Endothelial cell of umbilical vein (primary cell): ENCODE measurements around the gene ATP6V1F. TPM values are rescaled to one million over a fixed set of nuclear protein-coding genes. Genes with fewer than 3 reads are reported as not detected.

ENCODE experiments used
- BruUV-seq: library from RNA; stranded (reverse); fragments of 400-500 nt; replicated peaks from 2 replicates; lab custom pipeline; 2021; lab: Mats Ljungman, UMichigan
- CTCF ChIA-PET: fragments of 300-600, 350-600 bp; sonication (Branson Sonifier 250); formaldehyde crosslinking; loops from one replicate; lab custom pipeline; 2021; ENCODE audit warnings: antibody characterized with exemption, inconsistent platforms; lab: Charles Lee
- POLR2A ChIA-PET: fragments of 300-600, 350-600 bp; sonication (Branson Sonifier 250); formaldehyde crosslinking; loops from one replicate; lab custom pipeline; 2021; ENCODE audit warnings: antibody characterized with exemption, inconsistent platforms; lab: Charles Lee
- DNase-seq: peaks from one replicate; pipeline ENCODE4 v3.0.0-alpha.2; 2011; ENCODE audit warnings: low read depth, low spot score
- FAIRE-seq: peaks from 2 replicates; lab custom pipeline; 2011; peaks lifted over from hg19 to GRCh38; lab: Jason Lieb, UNC
- H2AFZ ChIP-seq: 2 replicates; pipeline ENCODE4 v1.6.0; 2012; ENCODE audit warnings: low read depth, low read length, control low read depth, inconsistent platforms
- H3K27ac ChIP-seq: 2 replicates; pipeline ENCODE4 v1.5.1; 2011; ENCODE audit warnings: low read depth, mild to moderate bottlenecking, control low read depth, low read length, moderate library complexity; ENCODE audit not compliant: insufficient read depth
- H3K27me3 ChIP-seq, 2 experiments: 2 replicates each; pipeline versions ENCODE4 v1.6.0 to v1.6.1; 2011; ENCODE audit warnings: low read length in 2 of 2, mixed read lengths in 1 of 2; ENCODE audit not compliant: control insufficient read depth in 2 of 2, insufficient read depth in 2 of 2
- H3K36me3 ChIP-seq, 2 experiments: 2 replicates in 1 of 2; 3 replicates in 1 of 2; pipeline ENCODE4 v1.5.1; 2011; ENCODE audit warnings: low read length in 2 of 2, mild to moderate bottlenecking in 1 of 2, moderate library complexity in 1 of 2; ENCODE audit not compliant: control insufficient read depth in 2 of 2, insufficient read depth in 2 of 2; ENCODE audit errors: extremely low read depth in 1 of 2
- H3K4me1 ChIP-seq: 3 replicates; pipeline ENCODE4 v1.5.1; 2011; ENCODE audit warnings: mild to moderate bottlenecking, low read length; ENCODE audit not compliant: control insufficient read depth, insufficient read depth; ENCODE audit errors: extremely low read depth
- H3K4me2 ChIP-seq: 2 replicates; pipeline ENCODE4 v1.6.1; 2011; ENCODE audit warnings: low read length, control low read depth, mixed read lengths; ENCODE audit not compliant: insufficient read depth
- H3K4me3 ChIP-seq, 3 experiments: fragments of 200-600 bp in 1 of 3; sonication (generic), shearing (Covaris generic) in 1 of 3; replicated peaks in 1 of 3; 2 replicates each; pipeline ENCODE4 v1.5.1; 2011 to 2016; ENCODE audit warnings: control low read depth in 3 of 3, low read length in 3 of 3, mild to moderate bottlenecking in 2 of 3, inconsistent platforms in 1 of 3, low read depth in 1 of 3, moderate library complexity in 1 of 3; ENCODE audit not compliant: insufficient read depth in 1 of 3
- H3K79me2 ChIP-seq: 2 replicates; pipeline ENCODE4 v1.6.0; 2012; ENCODE audit warnings: low read length, inconsistent platforms; ENCODE audit not compliant: control insufficient read depth, insufficient read depth
- H3K9ac ChIP-seq: replicated peaks from 2 replicates; pipeline ENCODE3; 2011; ENCODE audit warnings: low read length, control low read depth; ENCODE audit not compliant: insufficient read depth; ENCODE audit errors: extremely low read depth
- H3K9me1 ChIP-seq: replicated peaks from 3 replicates; pipeline ENCODE4 v1.6.0; 2011; ENCODE audit warnings: mild to moderate bottlenecking, low read length; ENCODE audit not compliant: control insufficient read depth, insufficient read depth; ENCODE audit errors: extremely low read depth
- H3K9me3 ChIP-seq: replicated peaks from 2 replicates; pipeline ENCODE4 v1.5.1; 2012; ENCODE audit warnings: low read length, inconsistent platforms; ENCODE audit not compliant: control insufficient read depth, insufficient read depth
- H4K20me1 ChIP-seq: replicated peaks from 2 replicates; pipeline ENCODE3; 2011; ENCODE audit warnings: mild to moderate bottlenecking, low read length; ENCODE audit not compliant: control insufficient read depth, insufficient read depth; ENCODE audit errors: extremely low read depth
- JUN ChIP-seq: IDR thresholded peaks from 2 replicates; pipeline ENCODE4 v1.6.1; 2011; ENCODE audit warnings: borderline replicate concordance, low read depth; ENCODE audit not compliant: insufficient read length, insufficient read depth
- dilution Hi-C: fragments of 300-500 bp; cut with MboI; formaldehyde crosslinking; loops from one replicate; pipeline ENCODE4 v1.15.0; 2019; ENCODE audit warnings: low sequenced_read_pairs; ENCODE audit not compliant: extremely low pct_ligation_motif_present
- intact Hi-C: fragments of 100-400 bp; cut with micrococcal nuclease; formaldehyde crosslinking; loops from one replicate; pipeline ENCODE4 v1.10.0; 2022
- polyA plus RNA-seq, 4 experiments: library from polyadenylated mRNA; depleted of rRNA in 3 of 4; stranded (reverse) in 3 of 4; unstranded in 1 of 4; fragments of >200 nt; gene quantifications; 2 replicates each; pipeline versions ENCODE4 v1.2.1 to v1.2.3, GENCODE V29; 2011 to 2012; ENCODE audit warnings: missing spikeins in 1 of 4
- total RNA-seq: library from RNA; stranded (reverse); gene quantifications from 2 replicates; pipeline ENCODE4 v1.2.3, GENCODE V29; 2021
- TF ChIP-seq, protein P1 (sequence below), 2 donors: IDR thresholded peaks; 1 replicate in 1 of 2; 2 replicates in 1 of 2; pipeline ENCODE4 v1.5.1; 2011; ENCODE audit warnings: low read length in 2 of 2, mild to moderate bottlenecking in 2 of 2, moderate library complexity in 2 of 2, control low read depth in 1 of 2, inconsistent platforms in 1 of 2, low read depth in 1 of 2; ENCODE audit not compliant: insufficient read depth in 1 of 2; ENCODE audit errors: extremely low read depth in 1 of 2

Gene ATP6V1F
- total and polyA plus RNA-seq, 2 donors (not counting 3 experiments of a cell fraction or from before 2014, with no cell fraction given) = 156 to 360 TPM

DNA sequence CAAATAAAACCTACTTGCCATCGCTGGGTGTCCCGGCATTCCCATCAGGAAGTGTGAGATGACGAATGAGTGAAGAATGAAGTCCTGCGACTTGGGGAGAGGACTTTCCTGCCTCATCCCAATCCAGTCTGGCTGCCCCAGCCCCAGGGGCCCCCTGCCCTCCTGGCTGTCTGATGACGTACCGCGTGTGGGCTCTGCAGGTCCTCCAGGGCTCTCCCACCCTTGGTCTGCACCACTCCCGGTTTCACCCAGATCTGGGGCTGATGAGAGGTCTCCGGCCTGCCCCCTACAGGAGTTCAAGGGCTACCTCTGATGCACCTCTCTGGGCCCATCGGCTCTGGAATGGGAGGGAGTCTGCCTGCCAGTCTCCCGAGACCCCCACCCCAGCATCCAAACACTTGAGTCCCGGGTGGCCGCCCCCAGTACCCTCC lies 9.8 kb downstream of the ATP6V1F start:
- BruUV-seq = no TSS peak
- no peaks in the 10 kb centered on the region for H3K9me1 ChIP-seq
- peaks cover 3% of the 10 kb centered on the region for H3K4me1 ChIP-seq
- CTCF ChIA-PET = interaction anchor here (0.7 to 1.6 kb wide), 3 partner anchors 9 to 199 kb away, joined by 3 to 7 read pairs (median 5); no protein-coding TSS in a partner anchor
- H3K27ac ChIP-seq = no peak overlapping the region
- H3K27me3 ChIP-seq = peaks cover 2 to 4% of the 10 kb centered on the region in 2 experiments
- dilution Hi-C loops = no loop called here
- TF ChIP-seq JUN = no peak
- TF ChIP-seq, protein P1, sequence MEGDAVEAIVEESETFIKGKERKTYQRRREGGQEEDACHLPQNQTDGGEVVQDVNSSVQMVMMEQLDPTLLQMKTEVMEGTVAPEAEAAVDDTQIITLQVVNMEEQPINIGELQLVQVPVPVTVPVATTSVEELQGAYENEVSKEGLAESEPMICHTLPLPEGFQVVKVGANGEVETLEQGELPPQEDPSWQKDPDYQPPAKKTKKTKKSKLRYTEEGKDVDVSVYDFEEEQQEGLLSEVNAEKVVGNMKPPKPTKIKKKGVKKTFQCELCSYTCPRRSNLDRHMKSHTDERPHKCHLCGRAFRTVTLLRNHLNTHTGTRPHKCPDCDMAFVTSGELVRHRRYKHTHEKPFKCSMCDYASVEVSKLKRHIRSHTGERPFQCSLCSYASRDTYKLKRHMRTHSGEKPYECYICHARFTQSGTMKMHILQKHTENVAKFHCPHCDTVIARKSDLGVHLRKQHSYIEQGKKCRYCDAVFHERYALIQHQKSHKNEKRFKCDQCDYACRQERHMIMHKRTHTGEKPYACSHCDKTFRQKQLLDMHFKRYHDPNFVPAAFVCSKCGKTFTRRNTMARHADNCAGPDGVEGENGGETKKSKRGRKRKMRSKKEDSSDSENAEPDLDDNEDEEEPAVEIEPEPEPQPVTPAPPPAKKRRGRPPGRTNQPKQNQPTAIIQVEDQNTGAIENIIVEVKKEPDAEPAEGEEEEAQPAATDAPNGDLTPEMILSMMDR (IDR thresholded peaks at IDR 0.05; ENCODE audit: extremely low read depth in 1 of 2, insufficient read depth in 1 of 2, low read depth in 1 of 2, low read length in 2 of 2) = peak in 1 of 2 donors; percentile 13
- no peaks in the 10 kb centered on the region for H4K20me1 ChIP-seq
- POLR2A ChIA-PET = no interaction called here
- no peak overlapping the region for H3K9ac ChIP-seq
- H3K9me3 ChIP-seq = no peaks in the 10 kb centered on the region
- no peak for FAIRE-seq
- no peaks in the 10 kb centered on the region for H3K79me2 ChIP-seq
- no peak for DNase-seq
- no peak overlapping the region for H3K4me3 ChIP-seq
- no peak overlapping the region for H2AFZ ChIP-seq
- H3K36me3 ChIP-seq = no peaks in the 10 kb centered on the region
- H3K4me2 ChIP-seq = no peak overlapping the region
- intact Hi-C loops = no loop called here

DNA sequence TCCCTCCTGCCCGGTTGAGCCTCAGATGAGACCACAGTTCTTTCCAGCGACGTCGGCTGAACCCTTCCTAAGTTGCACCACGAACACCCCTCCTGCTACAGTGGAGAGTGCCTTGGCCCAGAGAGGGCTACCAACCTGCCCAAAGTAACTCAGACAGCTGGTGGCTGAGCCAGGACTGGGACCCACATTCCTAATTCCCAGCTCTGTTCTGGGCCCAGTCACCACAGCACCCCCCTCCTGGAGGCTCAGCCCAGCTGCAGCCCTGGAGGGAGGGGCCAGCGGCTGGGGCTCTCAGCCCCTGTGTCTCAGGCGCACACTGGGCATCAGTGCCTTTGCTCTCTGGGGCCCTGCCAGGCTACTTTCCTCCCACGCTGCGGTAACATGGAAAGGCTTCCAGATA lies 10.6 kb downstream of the ATP6V1F start:
- Histone ChIP-seq H3K4me1 (peaks cover 3% of the 10 kb centered on the region), H3K4me2 (no peak overlapping the region), H3K79me2 (no peaks in the 10 kb centered on the region), H3K9me3 (no peaks in the 10 kb centered on the region), H4K20me1 (no peaks in the 10 kb centered on the region), H2AFZ (no peak overlapping the region), H3K27me3 (peaks cover 2 to 4% of the 10 kb centered on the region in 2 experiments), H3K27ac (no peak overlapping the region), H3K4me3 (no peak overlapping the region), H3K36me3 (no peaks in the 10 kb centered on the region), H3K9me1 (no peaks in the 10 kb centered on the region), H3K9ac (no peak overlapping the region)
- FAIRE-seq = no peak
- POLR2A ChIA-PET = no interaction called here
- CTCF ChIA-PET = interaction anchor here (0.7 to 1.6 kb wide), 3 partner anchors 10 to 200 kb away, joined by 3 to 7 read pairs (median 5); no protein-coding TSS in a partner anchor
- intact Hi-C loops = no loop called here
- DNase-seq = no peak
- no TSS peak for BruUV-seq
- no peak for TF ChIP-seq JUN
- dilution Hi-C loops = no loop called here
